B cell (primary cell): ENCODE results near the gene KIF9. TPM values are rescaled to one million over a fixed set of nuclear protein-coding genes. Genes with fewer than 3 reads are reported as not detected.

Experiments
- ATAC-seq: fragments of 200-7000 bp; cut with Tn5 transposase; one replicate; pipeline ENCODE4 v1.10.0; 2021; ENCODE audit warnings: low read depth, mild to moderate bottlenecking, moderate number of reproducible peaks, moderate library complexity
- CTCF ChIA-PET: fragments of 350-600 bp; sonication (Branson Sonifier 250); formaldehyde crosslinking; loops from one replicate; lab custom pipeline; 2021; ENCODE audit warnings: antibody characterized with exemption, inconsistent platforms; lab: Charles Lee
- POLR2A ChIA-PET: fragments of 350-600 bp; sonication (Branson Sonifier 250); formaldehyde crosslinking; loops from one replicate; lab custom pipeline; 2021; ENCODE audit warnings: antibody characterized with exemption; lab: Charles Lee
- DNase-seq: peaks from one replicate; pipeline ENCODE4 v3.0.0; 2013
- H2AFZ ChIP-seq: 2 replicates; pipeline ENCODE4 v1.6.1; 2012; ENCODE audit warnings: mild to moderate bottlenecking, low read depth, low read length; ENCODE audit not compliant: insufficient read depth, poor library complexity, severe bottlenecking
- H3K27ac ChIP-seq, 2 donors: 1 replicate in 1 of 2; 2 replicates in 1 of 2; pipeline ENCODE4 v1.5.1; 2012 to 2013; ENCODE audit warnings: low read length in 2 of 2, mild to moderate bottlenecking in 2 of 2, moderate library complexity in 1 of 2
- H3K27me3 ChIP-seq, 4 experiments: fragments of 200-600 bp in 1 of 4; sonication (generic) in 1 of 4; replicated peaks in 1 of 4; 1 replicate in 2 of 4; 2 replicates in 2 of 4; pipeline versions ENCODE4 v1.6.1 to v1.7.0; 2013 to 2016; ENCODE audit warnings: low read length in 3 of 4, mild to moderate bottlenecking in 2 of 4, mixed read lengths in 1 of 4, moderate library complexity in 1 of 4; ENCODE audit not compliant: insufficient read depth in 4 of 4, control insufficient read depth in 3 of 4; ENCODE audit errors: control extremely low read depth in 1 of 4
- H3K36me3 ChIP-seq, 2 experiments: replicated peaks in 1 of 2; 1 replicate in 1 of 2; 2 replicates in 1 of 2; pipeline versions ENCODE4 v1.6.1 to v1.7.1; 2013; ENCODE audit warnings: low read length in 1 of 2; ENCODE audit not compliant: insufficient read depth in 2 of 2, control insufficient read depth in 1 of 2; ENCODE audit errors: control extremely low read depth in 1 of 2, extremely low read depth in 1 of 2
- H3K4me1 ChIP-seq, 2 donors: fragments of 200-600 bp in 1 of 2; sonication (generic) in 1 of 2; 1 replicate in 1 of 2; 2 replicates in 1 of 2; pipeline versions ENCODE4 v1.5.1 to v1.6.1; 2013 to 2017; ENCODE audit warnings: low read length in 2 of 2; ENCODE audit not compliant: control insufficient read depth in 2 of 2, insufficient read depth in 2 of 2
- H3K4me2 ChIP-seq: replicated peaks from 2 replicates; pipeline ENCODE3; 2012; ENCODE audit warnings: mild to moderate bottlenecking, low read depth, low read length; ENCODE audit not compliant: poor library complexity, severe bottlenecking
- H3K4me3 ChIP-seq, 5 experiments: fragments of 200-600 bp in 1 of 5; sonication (generic) in 1 of 5; 1 replicate in 3 of 5; 2 replicates in 2 of 5; pipeline versions ENCODE4 v1.5.1 to v1.7.0; 2011 to 2016; ENCODE audit warnings: low read length in 4 of 5, mild to moderate bottlenecking in 4 of 5, low read depth in 2 of 5, control low read depth in 1 of 5, moderate library complexity in 1 of 5; ENCODE audit not compliant: insufficient read depth in 1 of 5; ENCODE audit errors: control extremely low read depth in 1 of 5, extremely low read depth in 1 of 5
- H3K79me2 ChIP-seq: fragments of 200-600 bp; sonication (generic); one replicate; pipeline ENCODE4 v1.6.0; 2016; ENCODE audit warnings: low read length; ENCODE audit not compliant: control insufficient read depth, insufficient read depth
- H3K9ac ChIP-seq: fragments of 200-600 bp; sonication (generic); 2 replicates; pipeline ENCODE4 v1.6.1; 2017; ENCODE audit warnings: mild to moderate bottlenecking, low read length, moderate library complexity
- H3K9me3 ChIP-seq, 3 donors: one replicate each; pipeline versions ENCODE4 v1.6.1 to v1.7.1; 2013; ENCODE audit warnings: low read length in 2 of 3; ENCODE audit not compliant: control insufficient read depth in 2 of 3, insufficient read depth in 1 of 3; ENCODE audit errors: control extremely low read depth in 1 of 3
- H4K20me1 ChIP-seq: 2 replicates; pipeline ENCODE4 v1.6.0; 2012; ENCODE audit warnings: mild to moderate bottlenecking, low read length; ENCODE audit not compliant: insufficient read depth, control insufficient read depth, poor library complexity, severe bottlenecking
- H3K27ac Mint-ChIP-seq: one replicate; pipeline ENCODE4 v1.8.0; 2021; ENCODE audit warnings: mixed read lengths
- H3K27me3 Mint-ChIP-seq: one replicate; pipeline ENCODE4 v1.8.0; 2021; ENCODE audit warnings: mixed read lengths
- H3K4me1 Mint-ChIP-seq: one replicate; pipeline ENCODE4 v1.8.0; 2021; ENCODE audit warnings: mixed read lengths
- H3K4me3 Mint-ChIP-seq: one replicate; pipeline ENCODE4 v1.8.0; 2021; ENCODE audit warnings: mixed read lengths
- H3K9me3 Mint-ChIP-seq: one replicate; pipeline ENCODE4 v1.8.0; 2022; ENCODE audit warnings: mixed read lengths; ENCODE audit not compliant: insufficient read depth
- CTCF ChIP-seq: fragments of 200-600 bp; IDR thresholded peaks from one replicate; pipeline ENCODE4 v1.8.0; 2022; ENCODE audit warnings: antibody characterized with exemption, mild to moderate bottlenecking
- EZH2 ChIP-seq: IDR thresholded peaks from 2 replicates; pipeline ENCODE4 v1.6.1; 2012; ENCODE audit warnings: borderline replicate concordance, low read depth, mild to moderate bottlenecking, moderate library complexity, low read length; ENCODE audit not compliant: insufficient read depth, poor library complexity, severe bottlenecking
- WGBS: methylation state at CpG from one replicate; pipeline ENCODE4 v1.1.5; 2013; ENCODE audit warnings: missing lambda C conversion rate; ENCODE audit not compliant: insufficient coverage; 5-methylcytosine and 5-hydroxymethylcytosine counted together
- intact Hi-C: fragments of 100-400 bp; cut with micrococcal nuclease; formaldehyde crosslinking; loops from one replicate; pipeline ENCODE4 v1.10.0; 2022
- polyA plus RNA-seq: library from polyadenylated mRNA; depleted of rRNA; stranded (reverse); fragments of >200 nt; gene quantifications from 2 replicates; pipeline ENCODE4 v1.2.3, GENCODE V29; 2012
- total RNA-seq, 2 donors: library from RNA; stranded (reverse); fragments of 120-200 nt in 1 of 2; gene quantifications; 1 replicate in 1 of 2; 2 replicates in 1 of 2; pipeline versions ENCODE4 v1.2.3 to v1.2.4, GENCODE V29; 2013 to 2022

Gene KIF9
- total and polyA plus RNA-seq, 2 donors (not counting 1 experiment from before 2014, with no cell fraction given), result 3.0 to 3.8 TPM

- Histone ChIP-seq H3K9me3 (no peaks in the 10 kb centered on the region), H4K20me1 (no peaks in the 10 kb centered on the region), H3K27me3 (no peaks in the 10 kb centered on the region), H3K4me2 (no peak overlapping the region), H2AFZ (no peak overlapping the region), H3K4me3 (no peak overlapping the region), H3K27ac (no peak overlapping the region), H3K9ac (no peak overlapping the region), H3K4me1 (peaks cover 4 to 7% of the 10 kb centered on the region in 2 donors), H3K36me3 (no peaks in the 10 kb centered on the region), H3K79me2 (no peaks in the 10 kb centered on the region)
- TF ChIP-seq CTCF, result no peak
- TF ChIP-seq EZH2, result no peak
- Mint-ChIP-seq H3K4me1 (peaks cover 9% of the 10 kb centered on the region), H3K9me3 (no peaks in the 10 kb centered on the region), H3K27me3 (no peaks in the 10 kb centered on the region), H3K27ac (no peak overlapping the region), H3K4me3 (no peak overlapping the region)
- ChIA-PET POLR2A (no interaction called here), CTCF (no interaction called here)
- intact Hi-C loops, result no loop called here
- DNase-seq (no peak), ATAC-seq (no peak)
- WGBS, result 86% methylated on average over 5 of the region's 10 CpGs
Observed at GRCh38 chr3:47265725-47266428, 16.7 kb downstream of the KIF9 start.

GRCh38 chr3:47265008-47265407 is 17.6 kb downstream of the KIF9 start:
- 100% methylated on average over 1 of the region's 1 CpG for WGBS
- Mint-ChIP-seq H3K4me1 (peaks cover 9% of the 10 kb centered on the region), H3K27ac (no peak overlapping the region), H3K27me3 (no peaks in the 10 kb centered on the region), H3K4me3 (no peak overlapping the region), H3K9me3 (no peaks in the 10 kb centered on the region)
- ATAC-seq (no peak), DNase-seq (no peak)
- Histone ChIP-seq H2AFZ (no peak overlapping the region), H3K27ac (no peak overlapping the region), H3K9me3 (no peaks in the 10 kb centered on the region), H3K4me2 (no peak overlapping the region), H3K79me2 (no peaks in the 10 kb centered on the region), H3K4me1 (peaks cover 4 to 7% of the 10 kb centered on the region in 2 donors), H4K20me1 (no peaks in the 10 kb centered on the region), H3K4me3 (no peak overlapping the region), H3K9ac (no peak overlapping the region), H3K27me3 (no peaks in the 10 kb centered on the region), H3K36me3 (no peaks in the 10 kb centered on the region)
- intact Hi-C loops, result no loop called here
- TF ChIP-seq CTCF (no peak), EZH2 (no peak)
- CTCF ChIA-PET, result interaction anchor here (1.2 kb wide), 1 partner anchor 14 kb away, joined by 4 read pairs; no protein-coding TSS in a partner anchor
- POLR2A ChIA-PET, result no interaction called here
